OCI-LY3 (cell line): ENCODE data around the gene LAMA3.

Experiments used
- H2AFZ ChIP-seq: fragments of 200-600, 300-600 bp; shearing (Covaris generic); 2 replicates; pipeline ENCODE4 v1.6.0; 2014; ENCODE audit warnings: antibody characterized with exemption, low read depth, low read length
- H3K27ac ChIP-seq: fragments of 200-600, 300-600 bp; sonication (generic); 2 replicates; pipeline ENCODE4 v1.5.1; 2014; ENCODE audit warnings: mild to moderate bottlenecking, low read length, moderate library complexity, mixed read lengths
- H3K27me3 ChIP-seq: fragments of 200-600, 300-600 bp; sonication (generic); 2 replicates; pipeline ENCODE4 v1.6.1; 2014; ENCODE audit warnings: low read depth, low read length, mixed read lengths
- H3K36me3 ChIP-seq: fragments of 200-600, 300-600 bp; sonication (generic); replicated peaks from 2 replicates; pipeline ENCODE3; 2014; ENCODE audit warnings: low read depth, low read length, mixed read lengths
- H3K4me1 ChIP-seq: fragments of 300-600, 200-600 bp; sonication (generic); 2 replicates; pipeline ENCODE4 v1.6.1; 2014; ENCODE audit warnings: low read length, mixed read lengths
- H3K4me2 ChIP-seq: fragments of 200-600, 300-600 bp; sonication (generic); 2 replicates; pipeline ENCODE4 v1.6.1; 2014; ENCODE audit warnings: low read length, mixed read lengths
- H3K4me3 ChIP-seq: fragments of 300-600, 200-600 bp; sonication (generic); 2 replicates; pipeline ENCODE4 v1.5.1; 2014; ENCODE audit warnings: antibody characterized with exemption, mild to moderate bottlenecking, low read length, moderate library complexity
- H3K79me2 ChIP-seq: fragments of 300-600, 200-600 bp; shearing (Covaris generic); 2 replicates; pipeline ENCODE4 v1.6.1; 2014; ENCODE audit warnings: mild to moderate bottlenecking, low read length, mixed read lengths
- H3K9ac ChIP-seq: fragments of 300-600, 200-600 bp; shearing (Covaris generic); 2 replicates; pipeline ENCODE4 v1.6.0; 2014; ENCODE audit warnings: mild to moderate bottlenecking, low read length, moderate library complexity
- H3K9me3 ChIP-seq: fragments of 200-600, 300-600 bp; shearing (Covaris generic); 2 replicates; pipeline ENCODE4 v1.6.1; 2014; ENCODE audit warnings: low read length, mixed read lengths; ENCODE audit not compliant: insufficient read depth
- H4K20me1 ChIP-seq: fragments of 200-600, 300-600 bp; sonication (generic); 2 replicates; pipeline ENCODE4 v1.6.1; 2016; ENCODE audit warnings: low read length, mixed read lengths; ENCODE audit not compliant: insufficient read depth
- EZH2phosphoT487 ChIP-seq: fragments of 200-600 bp; shearing (Covaris generic); IDR thresholded peaks from 2 replicates; pipeline ENCODE4 v1.6.1; 2018; ENCODE audit warnings: antibody characterized with exemption, mixed run types, low read depth
- TF ChIP-seq, protein P1 (sequence below): fragments of 200-600, 300-600 bp; sonication (generic); IDR thresholded peaks from 2 replicates; pipeline ENCODE4 v1.5.1; 2014; ENCODE audit warnings: antibody characterized with exemption, low read length, low read depth

LAMA3 gene

GRCh38 chr18:23922939-23923338 is 233.7 kb downstream of the LAMA3 start:
- no peak overlapping the region for H3K27ac ChIP-seq
- no peak overlapping the region for H3K4me3 ChIP-seq
- no peak overlapping the region for H3K9ac ChIP-seq
- H2AFZ ChIP-seq = no peak overlapping the region
- no peak overlapping the region for H3K4me2 ChIP-seq
- no peaks in the 10 kb centered on the region for H3K36me3 ChIP-seq
- no peak for TF ChIP-seq EZH2phosphoT487
- TF ChIP-seq, protein P1, sequence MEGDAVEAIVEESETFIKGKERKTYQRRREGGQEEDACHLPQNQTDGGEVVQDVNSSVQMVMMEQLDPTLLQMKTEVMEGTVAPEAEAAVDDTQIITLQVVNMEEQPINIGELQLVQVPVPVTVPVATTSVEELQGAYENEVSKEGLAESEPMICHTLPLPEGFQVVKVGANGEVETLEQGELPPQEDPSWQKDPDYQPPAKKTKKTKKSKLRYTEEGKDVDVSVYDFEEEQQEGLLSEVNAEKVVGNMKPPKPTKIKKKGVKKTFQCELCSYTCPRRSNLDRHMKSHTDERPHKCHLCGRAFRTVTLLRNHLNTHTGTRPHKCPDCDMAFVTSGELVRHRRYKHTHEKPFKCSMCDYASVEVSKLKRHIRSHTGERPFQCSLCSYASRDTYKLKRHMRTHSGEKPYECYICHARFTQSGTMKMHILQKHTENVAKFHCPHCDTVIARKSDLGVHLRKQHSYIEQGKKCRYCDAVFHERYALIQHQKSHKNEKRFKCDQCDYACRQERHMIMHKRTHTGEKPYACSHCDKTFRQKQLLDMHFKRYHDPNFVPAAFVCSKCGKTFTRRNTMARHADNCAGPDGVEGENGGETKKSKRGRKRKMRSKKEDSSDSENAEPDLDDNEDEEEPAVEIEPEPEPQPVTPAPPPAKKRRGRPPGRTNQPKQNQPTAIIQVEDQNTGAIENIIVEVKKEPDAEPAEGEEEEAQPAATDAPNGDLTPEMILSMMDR = no peak
- no peaks in the 10 kb centered on the region for H3K79me2 ChIP-seq
- H4K20me1 ChIP-seq = no peaks in the 10 kb centered on the region
- H3K27me3 ChIP-seq = peaks cover 19% of the 10 kb centered on the region; the same call in 1 of the 2 replicates
- H3K9me3 ChIP-seq = no peaks in the 10 kb centered on the region
- H3K4me1 ChIP-seq = 0 out of 2 replicates have a peak, but pooled peaks cover 9% of the 10 kb centered on the region

DNA sequence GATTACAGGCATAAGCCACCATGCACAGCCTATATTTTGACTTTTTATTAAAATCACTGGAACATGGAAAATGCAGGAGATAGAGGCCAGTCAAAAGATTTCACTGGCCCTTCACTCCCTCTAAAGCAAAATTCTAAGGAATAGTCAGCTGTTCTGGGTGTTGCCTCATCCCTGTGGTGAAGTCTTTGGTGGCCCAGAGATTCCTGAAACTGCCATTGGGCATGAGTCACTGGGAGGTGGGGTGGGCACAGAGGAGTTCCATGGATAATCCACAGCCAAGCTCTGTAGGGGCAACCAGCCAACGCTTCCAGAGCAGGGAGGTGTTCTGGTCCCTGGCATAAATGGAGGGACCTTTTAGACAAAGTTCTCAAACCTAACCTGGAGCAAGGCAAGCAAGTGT is 235.6 kb downstream of the LAMA3 start:
- Histone ChIP-seq H3K27ac (no peak overlapping the region), H3K4me1 (no peaks in the 10 kb centered on the region), H3K4me3 (no peak overlapping the region), H3K4me2 (no peak overlapping the region), H2AFZ (no peak overlapping the region), H3K27me3 (peaks cover 7% of the 10 kb centered on the region; the same call in 1 of the 2 replicates), H3K79me2 (no peaks in the 10 kb centered on the region), H4K20me1 (no peaks in the 10 kb centered on the region), H3K36me3 (no peaks in the 10 kb centered on the region), H3K9ac (no peak overlapping the region), H3K9me3 (no peaks in the 10 kb centered on the region)
- TF ChIP-seq, protein P1 = no peak
- no peak for TF ChIP-seq EZH2phosphoT487

- H3K4me1 ChIP-seq = no peaks in the 10 kb centered on the region
- no peak overlapping the region for H2AFZ ChIP-seq
Measured at GRCh38 chr18:23926571-23926970, 237.3 kb downstream of the LAMA3 start.

DNA sequence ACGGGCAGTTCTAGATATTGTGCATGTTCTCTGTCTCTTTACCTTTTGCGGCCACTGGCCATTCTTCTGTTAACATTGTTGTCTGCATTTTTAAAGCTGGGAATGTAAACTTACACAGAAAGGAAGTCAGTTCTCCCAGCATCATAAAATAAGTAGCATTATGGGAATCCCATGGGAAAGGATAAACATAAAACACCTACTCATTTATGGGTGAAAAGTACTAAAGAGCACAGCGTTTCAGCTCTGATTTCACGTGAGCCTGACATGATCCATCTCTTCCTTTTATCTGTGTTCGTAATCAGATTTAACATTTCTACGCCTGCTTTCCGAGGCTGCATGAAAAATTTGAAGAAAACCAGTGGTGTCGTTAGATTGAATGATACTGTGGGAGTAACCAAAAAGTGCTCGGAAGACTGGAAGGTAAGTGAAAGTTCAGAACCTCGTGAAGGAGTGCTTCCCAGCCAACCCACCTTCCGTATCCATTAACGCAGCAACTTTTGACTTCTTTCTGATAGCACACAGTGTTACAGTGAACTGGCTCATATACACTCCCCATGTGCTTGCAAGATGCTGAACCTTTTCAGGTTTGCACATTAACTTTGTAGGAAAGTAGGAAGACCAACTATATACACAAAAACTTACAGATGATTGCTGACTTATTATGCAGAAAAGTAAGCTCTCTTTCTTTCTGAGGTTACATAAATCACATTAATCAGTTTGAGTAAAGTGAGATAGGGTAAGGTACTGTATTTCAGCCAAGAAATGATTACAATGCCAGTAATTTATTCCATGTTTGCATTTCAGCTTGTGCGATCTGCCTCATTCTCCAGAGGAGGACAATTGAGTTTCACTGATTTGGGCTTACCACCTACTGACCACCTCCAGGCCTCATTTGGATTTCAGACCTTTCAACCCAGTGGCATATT is 238.8 kb downstream of the LAMA3 start:
- H3K79me2 ChIP-seq = no peaks in the 10 kb centered on the region
- H2AFZ ChIP-seq = no peak overlapping the region
- no peaks in the 10 kb centered on the region for H3K36me3 ChIP-seq
- TF ChIP-seq, protein P1 = no peak
- TF ChIP-seq EZH2phosphoT487 = no peak
- H3K27me3 ChIP-seq = no peaks in the 10 kb centered on the region
- H4K20me1 ChIP-seq = no peaks in the 10 kb centered on the region
- H3K4me3 ChIP-seq = no peak overlapping the region
- no peak overlapping the region for H3K27ac ChIP-seq
- no peak overlapping the region for H3K9ac ChIP-seq
- no peak overlapping the region for H3K4me2 ChIP-seq
- H3K9me3 ChIP-seq = no peaks in the 10 kb centered on the region
- no peaks in the 10 kb centered on the region for H3K4me1 ChIP-seq

More at GRCh38 chr18:23926571-23926970, 237.3 kb downstream of the LAMA3 start:
- Histone ChIP-seq H3K4me3 (no peak overlapping the region), H4K20me1 (no peaks in the 10 kb centered on the region), H3K27me3 (no peaks in the 10 kb centered on the region), H3K9ac (no peak overlapping the region), H3K36me3 (no peaks in the 10 kb centered on the region), H3K9me3 (no peaks in the 10 kb centered on the region), H3K79me2 (no peaks in the 10 kb centered on the region), H3K27ac (no peak overlapping the region), H3K4me2 (no peak overlapping the region)
- TF ChIP-seq, protein P1 = no peak
- no peak for TF ChIP-seq EZH2phosphoT487
